Activated CD8-positive, alpha-beta memory T cell treated with anti-CD3 and anti-CD28 coated beads, Interleukin-2, amount 50 U/mL, for 48 hours (primary cell): ENCODE measurements around the gene IER5.
A peak's percentile ranks its signal among the peaks of the same experiment; 100 is the strongest.
"Not testable (repeated sequence)": the region's sequence is repeated elsewhere in the genome, so short reads cannot be mapped to it uniquely, and the experiment has no call there.

Experiments
- DNase-seq: peaks from one replicate; pipeline ENCODE4 v3.0.0-alpha.2; 2020

The IER5 gene

DNA sequence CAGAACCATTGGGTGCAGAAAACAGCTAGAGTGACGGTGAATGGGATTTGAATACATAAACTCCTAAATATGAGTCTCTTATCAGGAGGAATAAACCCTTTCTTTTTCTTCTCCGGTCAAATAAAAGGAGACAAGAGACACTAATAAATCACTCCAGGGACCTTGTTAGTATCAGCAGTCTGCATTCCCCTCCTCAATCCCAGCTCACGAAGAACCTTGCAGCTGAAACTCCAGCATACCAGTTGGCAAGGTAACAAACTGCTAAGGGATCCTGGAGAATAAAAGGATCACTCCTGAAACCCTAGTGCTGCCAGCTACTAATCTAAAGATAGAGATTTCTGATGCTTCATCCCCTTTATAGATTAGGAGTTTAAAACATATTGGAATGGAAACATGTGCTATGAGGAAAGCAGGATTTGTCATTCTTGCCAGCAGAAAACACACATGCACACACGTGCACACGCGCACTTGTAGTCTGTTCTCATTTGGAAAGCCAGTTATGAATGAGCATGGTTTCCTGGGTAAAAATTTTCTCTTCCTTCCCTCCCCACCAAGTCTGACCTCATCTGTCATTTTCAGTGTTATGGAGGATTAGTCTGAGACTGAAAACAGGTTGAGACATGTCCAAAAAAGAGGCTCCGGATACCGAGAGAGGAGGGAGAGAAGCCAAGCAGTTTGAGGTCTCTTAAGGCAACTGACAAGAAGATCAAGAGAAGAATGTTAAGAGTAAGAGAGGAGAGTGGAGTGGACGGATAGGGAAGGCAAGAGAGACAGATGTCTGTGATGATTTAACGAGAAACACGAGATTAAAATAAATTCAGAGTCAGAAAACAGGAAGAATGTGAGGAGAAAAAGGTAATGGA, 10.9 kb downstream of the IER5 start:
- no peak for DNase-seq

DNA sequence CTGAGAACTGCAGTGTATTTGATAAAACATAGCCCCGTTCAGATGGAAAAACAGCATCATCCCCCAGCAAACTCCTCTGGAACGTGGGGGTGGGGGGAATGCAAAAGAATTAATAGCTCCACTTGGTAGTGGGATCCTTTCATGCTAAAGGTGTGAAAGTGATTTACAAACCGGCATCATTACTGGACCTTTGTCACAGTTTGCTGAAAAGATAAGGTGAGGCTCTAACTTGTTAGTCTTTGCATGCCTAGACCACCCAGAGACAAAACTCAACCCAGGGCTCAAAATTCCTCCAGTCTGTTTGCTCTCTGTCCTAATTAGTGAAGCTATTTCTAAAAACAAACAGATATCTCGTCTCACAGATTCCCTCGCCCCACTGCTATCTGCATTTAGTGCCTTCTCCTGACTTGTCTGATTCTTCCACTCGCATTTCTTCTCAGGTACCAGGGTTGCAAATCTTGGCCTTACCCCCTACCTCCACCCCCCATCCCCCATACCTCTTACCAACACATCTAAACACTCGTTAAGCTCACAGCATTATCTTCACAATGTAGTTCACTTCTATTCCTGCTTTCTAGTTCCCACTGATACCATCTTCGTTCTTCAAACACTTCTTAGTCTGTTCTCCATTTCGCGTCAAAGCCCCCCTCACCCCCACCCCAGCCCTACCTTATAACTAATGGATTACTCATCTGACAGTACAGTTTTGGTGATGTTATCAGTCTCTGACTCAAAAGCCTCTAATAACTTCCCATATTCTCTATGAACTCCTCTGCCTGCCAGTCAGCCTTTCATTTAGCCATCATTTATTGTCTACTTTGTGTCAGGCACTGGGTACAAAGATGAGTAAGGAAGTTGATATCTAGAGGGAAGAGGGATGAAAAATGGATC, 11.8 kb downstream of the IER5 start:
- DNase-seq = no peak

DNA sequence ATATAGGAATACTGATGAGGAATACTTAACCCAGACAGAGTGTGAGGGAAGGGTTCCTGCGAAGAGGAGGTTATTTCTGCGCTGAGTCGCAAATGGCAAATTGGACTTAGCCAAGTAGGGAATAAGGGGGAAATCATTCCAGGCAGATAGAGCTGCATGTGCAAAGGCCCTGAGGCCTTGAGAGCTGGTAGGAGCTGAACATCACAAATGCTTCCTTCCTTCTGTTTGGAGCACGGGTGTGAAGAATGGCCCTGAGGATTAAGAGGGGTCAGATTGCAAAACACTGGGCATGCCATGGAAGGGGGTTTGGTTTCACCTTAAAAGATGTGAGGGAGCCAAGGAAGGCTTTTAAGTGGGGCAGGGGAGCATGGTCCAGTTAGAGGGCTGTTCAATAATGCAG, 12.4 kb downstream of the IER5 start:
- no peak for DNase-seq

DNA sequence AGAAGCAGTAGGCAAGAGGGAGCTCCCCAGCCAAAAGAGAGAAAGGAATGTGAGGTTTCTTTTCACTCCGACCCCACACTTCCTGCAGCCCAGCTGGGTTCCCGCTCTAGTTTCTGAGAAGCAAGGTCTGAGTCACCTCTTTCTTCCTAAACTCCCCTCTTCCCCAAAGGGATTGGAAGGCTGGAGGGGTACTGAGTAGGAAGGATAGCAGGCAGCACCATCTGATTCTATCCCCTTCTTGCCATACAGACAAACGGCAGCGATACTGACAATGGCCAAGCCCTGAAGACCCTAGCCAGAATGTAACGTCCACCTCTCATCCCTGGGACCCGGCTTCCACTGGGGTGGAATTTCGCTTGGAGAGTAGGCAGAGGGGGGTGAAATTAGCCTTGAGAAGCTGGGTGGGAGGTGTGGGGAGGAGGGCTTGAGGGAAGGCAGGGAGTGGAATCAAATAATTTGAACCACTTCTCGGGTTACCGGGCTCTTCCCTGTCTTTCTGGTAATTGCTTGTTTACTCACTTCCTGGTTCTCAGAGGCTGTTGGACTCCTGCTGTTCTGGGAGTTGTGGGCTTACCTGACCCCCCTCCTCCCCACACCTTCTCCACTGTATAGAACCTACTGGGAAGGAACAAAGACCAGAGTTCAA, 13.2 kb downstream of the IER5 start:
- no peak for DNase-seq

DNA sequence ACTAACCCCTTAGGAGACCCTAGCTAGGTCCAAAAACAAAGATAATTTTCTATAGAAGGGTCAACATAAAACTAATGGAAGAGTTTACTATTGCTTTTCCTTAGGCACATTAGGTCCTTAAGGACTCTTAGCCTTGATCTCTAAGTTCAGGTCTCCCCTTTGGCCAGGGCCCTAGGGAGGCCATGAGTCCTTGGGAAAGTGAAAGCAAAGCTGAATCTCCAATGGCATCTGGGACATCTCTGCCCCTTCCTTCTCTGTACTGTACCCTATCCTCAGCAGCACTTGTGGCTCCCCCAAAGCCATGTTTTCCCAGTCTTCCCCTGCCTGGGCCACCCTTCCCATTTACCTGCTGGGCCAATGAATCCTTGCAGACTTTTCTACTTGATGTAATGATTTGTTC, 14.3 kb downstream of the IER5 start:
- no peak for DNase-seq

DNA sequence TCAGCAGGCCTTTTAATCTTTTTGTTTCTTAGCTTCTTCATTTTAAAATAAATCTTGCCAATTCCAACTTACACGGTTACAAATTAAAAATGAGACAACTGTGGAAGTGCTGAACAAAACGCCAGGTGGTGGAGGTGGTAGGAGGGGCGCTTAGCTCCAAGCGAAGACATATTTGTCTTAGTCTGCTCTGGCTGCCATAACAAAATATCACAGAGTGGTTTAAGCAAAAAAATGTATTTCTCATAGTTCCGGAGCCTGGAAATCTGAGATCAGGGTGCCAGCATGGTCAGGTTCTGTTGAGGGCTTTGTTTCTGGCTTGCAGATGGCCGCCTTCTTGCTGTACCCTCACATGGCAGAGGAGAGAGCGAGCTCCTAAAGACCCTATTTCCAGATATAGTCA, 14.9 kb downstream of the IER5 start:
- no peak for DNase-seq

DNA sequence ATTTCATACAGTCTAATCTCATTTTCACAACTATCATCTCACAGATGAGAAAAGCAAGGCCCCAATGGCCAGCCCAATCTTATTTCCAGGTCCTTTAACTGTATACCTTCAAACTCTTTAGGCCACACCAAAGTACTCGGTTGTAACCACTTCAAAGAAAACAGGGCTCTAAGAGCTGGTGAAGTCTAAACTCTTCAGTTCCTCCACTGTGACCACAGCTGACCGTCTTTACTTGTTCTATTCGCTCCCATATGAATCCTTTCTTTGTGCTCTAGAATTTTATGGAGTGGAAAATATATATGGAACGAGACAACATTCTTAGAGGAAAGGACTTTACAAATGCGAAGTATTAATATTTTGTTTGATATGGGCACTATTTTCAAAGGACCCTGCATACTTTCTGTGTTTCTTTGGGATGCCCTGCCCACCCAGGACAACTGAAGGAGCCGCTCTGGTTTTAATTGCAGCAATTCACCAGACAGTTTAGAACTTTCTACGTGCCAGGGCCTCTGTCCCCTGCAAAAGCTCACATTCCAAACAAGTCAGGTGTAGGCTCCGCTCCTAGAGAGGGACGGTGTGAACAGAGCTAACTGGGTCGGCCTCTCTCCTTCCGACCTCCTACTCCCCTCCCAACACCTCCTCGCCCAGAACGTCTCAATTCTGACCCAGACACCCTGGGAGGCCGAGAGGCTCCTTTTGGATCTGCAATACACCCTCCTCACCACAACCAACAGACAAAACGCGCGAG, 15.7 kb downstream of the IER5 start:
- no peak for DNase-seq

DNA sequence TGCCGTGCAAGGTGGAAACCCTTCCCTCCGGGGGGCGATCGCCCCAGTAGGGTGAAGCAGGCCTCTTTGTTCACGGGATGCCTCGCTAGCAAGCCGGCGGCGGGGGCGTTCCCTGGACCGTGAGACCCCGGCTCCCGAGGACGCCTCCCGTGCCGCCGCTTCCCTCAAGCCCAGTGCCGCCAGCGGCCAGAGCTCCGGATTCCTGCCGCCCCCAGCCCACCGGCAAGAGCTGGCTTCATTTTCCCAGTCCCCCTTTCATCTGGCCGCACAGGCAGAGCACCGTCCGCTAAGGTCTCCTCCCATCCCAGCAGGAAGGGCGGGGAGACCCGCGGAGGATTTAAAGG, 16.3 kb downstream of the IER5 start:
- DNase-seq = peak; percentile 75

DNA sequence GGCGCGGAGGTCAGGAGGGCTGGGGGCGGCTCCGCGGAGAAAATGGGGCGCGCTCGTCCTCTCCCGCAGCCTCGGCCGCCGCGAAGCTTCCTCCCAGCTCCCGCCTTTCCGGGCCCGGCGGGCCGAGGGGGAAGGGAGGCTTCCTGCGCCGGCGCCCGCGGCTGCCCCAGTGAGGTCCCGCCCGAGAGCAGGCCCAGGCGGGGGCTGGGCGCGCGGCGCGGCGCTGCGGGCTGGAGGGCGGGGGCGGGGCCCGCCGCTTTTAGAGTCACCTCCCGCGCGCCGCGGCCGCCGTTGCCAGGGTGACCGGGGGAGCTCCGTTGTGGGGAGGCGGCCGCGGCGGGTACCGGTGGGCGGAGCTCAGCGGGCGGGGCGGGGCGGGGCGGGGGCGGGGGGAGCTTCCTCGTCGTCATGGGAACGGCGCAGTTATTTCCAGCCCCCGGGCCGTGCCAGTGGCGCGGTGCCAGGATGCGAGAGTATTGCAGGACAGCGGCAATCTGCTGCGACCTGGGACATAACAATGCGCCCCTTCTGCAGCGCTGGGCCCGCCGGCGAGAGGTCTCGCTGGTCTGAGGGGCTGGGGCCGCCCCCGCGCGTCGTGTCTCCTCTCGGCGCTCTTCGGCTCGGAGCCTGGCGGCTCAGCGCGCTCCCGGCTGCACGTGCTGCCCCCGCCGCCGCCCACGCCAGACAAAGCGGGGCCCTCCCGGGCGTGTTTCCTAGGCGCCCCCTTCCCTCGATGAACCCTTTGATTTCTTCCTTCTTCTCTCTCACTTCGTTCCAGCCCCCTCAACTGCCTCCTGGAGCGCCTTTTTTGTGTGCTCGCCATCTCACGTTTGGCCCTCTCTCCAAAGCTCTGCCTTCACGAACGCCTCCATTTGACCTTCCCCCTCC, 16.9 kb downstream of the IER5 start:
- DNase-seq = peak; percentile 94

DNA sequence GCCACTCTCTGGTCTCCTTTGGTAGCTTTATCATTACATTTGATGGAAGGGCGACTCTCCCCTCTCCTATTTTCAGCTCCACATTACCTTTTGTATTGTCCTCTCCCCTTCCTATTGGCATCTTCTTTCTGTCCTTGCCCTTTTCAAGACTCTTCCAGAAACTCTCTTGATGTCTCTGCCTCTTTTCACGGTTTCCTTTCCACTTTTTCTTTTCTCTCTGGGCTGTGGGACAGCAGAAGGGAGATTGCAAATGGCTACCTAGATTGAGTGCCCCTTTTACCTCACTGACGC, 17.5 kb downstream of the IER5 start:
- no peak for DNase-seq

DNA sequence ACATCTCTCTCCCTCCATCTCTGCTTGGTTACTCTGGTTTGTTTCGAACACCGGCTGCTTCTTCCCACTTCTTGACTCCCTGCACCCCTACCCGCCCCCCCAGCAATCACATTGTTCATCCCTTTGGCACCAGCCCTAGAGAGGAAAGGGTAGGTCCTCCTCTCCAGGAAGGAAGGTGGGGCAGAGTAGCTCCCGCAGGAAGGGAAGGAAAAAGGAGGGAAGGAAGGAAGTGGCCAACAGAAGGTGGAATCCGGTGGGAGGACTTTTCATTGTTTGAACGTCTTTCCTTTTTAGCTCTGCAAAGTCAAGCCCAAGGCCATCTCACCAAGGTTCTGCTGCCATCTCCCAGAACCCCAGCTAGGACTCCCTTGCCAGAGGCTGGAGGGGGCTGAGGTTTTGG, 18.0 kb downstream of the IER5 start:
- no peak for DNase-seq

DNA sequence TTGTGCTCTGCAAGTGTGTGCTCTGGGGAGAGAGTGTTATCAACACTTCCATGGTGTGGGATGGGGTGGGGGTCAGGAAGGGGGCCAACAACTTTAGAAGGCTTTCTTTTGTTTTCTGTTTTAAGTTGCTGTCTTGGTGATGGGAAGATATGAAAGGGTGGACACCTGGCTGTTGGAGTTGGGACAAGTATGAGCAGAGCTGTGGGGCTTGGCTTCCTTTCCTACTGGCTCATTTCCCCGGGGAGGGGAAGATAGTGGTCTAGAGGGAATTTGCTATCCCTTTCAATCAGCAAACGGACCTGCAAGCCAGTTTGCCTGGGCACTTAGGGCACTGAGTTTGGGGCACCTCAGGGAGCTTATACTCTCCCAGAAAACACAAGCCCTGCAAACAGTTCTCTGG, 19.2 kb downstream of the IER5 start:
- DNase-seq = no peak

DNA sequence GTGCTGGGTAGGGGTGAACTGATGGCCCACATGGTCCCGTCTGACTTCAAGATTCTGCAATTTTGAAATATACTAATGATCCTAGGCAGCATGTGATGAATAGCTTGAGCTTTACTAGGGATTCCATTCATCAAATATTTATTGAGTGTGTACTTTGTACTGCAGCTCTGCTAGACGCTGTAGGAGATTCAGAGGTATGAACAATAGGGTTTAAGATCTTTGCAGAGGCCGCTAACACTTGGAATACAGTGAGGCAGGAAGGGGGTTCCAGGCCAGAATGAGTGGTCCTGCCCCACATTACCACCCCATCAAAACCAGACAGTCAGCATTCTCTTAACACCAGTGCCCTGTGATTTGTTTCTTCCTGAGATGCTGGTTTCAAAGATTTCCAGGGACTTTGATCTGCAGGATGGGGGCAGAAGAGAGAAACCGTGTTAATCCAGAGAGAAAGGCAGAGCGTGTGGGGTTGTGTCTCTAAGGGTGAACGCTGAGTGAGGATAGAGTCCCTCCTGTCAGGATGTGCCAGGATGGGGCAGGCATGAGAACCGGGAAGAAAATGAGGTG, 19.9 kb downstream of the IER5 start:
- DNase-seq = no peak

DNA sequence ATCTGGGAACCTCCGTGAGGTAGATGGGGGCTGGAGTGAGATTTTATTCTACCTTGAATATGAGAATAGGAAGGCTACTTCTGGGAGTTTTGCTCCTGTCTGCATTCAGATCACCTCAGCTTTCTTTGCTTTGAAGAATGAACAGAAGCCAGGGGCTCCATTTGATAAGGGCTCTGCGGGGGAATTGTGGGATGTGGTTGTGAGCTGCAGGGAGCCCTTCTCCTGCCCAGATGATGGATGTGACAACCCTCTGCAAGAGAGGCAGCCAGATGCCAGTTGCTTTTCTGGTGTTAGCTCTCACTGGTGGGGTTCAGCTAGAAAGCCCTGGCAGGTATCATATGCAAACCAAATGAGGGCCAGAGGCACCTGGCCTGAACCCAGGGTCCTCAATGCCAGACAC, 21.5 kb downstream of the IER5 start:
- DNase-seq = no peak

DNA sequence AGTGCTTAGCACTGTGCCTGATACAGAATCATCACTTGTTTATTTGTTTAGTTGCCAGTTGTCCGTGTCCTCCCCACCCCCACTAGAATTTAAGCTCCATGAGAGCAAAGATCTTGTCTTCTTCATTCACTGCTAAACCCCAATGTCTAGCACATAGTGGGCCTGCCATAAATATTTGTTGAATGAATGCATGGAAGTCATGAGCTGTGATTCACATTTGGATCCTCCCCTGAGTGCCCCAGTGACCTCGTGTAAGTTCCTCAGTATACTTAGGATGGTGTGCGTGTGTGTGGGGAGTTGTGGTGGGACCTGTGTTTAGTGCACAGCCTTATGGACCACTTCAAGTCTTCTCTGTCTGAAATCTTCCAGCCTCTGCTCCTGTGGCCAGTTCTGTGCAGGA, 23.1 kb downstream of the IER5 start:
- no peak for DNase-seq

DNA sequence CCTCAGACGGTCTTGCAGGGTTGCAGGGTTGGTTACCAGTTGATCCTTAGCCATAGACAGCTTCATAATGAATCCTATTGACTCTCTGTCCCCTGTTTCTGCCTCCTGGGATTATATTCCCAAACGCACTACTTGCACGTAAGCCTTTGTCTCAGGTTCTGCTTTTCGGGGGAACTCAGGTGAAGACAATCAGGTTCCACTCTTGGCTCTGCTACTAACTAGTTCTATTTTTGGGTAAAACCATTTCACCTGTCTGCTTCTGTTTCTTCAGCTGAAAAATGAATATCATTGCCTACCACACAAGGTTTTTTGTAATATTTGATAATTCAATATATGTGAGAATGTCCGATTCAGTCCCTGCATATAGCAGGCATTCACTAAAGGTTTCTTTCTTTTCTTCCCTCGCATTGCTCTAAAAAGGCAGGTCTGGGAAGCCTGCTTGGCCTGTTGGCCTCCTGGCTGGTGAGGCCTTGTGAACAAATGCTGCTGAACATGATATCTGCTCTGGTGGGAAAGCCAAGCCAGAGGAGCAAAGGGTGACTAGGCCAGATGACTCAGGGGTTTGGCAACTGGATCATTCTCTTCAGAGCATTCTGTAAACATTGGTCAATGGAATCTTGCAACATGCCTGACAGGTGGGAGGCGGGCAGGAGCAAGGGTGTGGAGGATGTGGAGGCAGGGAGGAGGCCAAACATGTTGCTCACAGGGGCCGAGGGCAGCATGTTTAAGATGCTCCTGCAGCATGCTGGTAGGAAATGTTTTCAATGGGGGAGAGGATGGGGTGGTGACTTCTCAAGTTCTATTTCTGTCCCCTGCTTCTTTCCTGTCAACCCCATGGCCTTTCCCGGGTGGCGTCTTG, 23.8 kb downstream of the IER5 start:
- DNase-seq = no peak

DNA sequence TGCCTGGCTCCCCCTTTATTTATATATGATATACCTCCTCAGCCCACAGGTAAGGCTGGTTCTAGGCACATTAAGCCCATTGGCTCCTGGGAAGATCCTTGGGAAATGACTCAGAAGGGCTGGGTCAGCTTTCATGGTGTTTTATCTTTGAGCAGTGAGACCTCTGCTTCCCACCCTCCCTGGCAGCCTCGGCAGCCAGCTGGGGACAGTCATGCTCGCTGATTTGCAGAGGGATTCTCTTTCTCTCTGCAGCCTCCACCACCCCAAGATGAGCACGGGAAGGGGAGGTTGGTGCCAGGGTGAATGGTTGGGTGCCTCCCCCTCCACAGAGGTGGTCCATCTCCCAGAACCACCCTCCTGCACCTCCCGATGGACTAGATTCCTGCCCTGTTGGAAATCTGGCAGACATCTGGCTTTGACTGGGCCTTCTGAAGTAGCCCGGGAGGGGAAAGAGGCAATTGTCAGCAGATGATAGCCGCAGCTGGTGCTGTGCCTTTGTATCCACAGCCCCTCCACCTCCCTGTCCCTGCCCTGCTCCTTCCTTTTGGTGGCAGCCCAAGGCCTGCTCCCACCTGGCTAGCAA, 24.6 kb downstream of the IER5 start:
- DNase-seq = no peak

DNA sequence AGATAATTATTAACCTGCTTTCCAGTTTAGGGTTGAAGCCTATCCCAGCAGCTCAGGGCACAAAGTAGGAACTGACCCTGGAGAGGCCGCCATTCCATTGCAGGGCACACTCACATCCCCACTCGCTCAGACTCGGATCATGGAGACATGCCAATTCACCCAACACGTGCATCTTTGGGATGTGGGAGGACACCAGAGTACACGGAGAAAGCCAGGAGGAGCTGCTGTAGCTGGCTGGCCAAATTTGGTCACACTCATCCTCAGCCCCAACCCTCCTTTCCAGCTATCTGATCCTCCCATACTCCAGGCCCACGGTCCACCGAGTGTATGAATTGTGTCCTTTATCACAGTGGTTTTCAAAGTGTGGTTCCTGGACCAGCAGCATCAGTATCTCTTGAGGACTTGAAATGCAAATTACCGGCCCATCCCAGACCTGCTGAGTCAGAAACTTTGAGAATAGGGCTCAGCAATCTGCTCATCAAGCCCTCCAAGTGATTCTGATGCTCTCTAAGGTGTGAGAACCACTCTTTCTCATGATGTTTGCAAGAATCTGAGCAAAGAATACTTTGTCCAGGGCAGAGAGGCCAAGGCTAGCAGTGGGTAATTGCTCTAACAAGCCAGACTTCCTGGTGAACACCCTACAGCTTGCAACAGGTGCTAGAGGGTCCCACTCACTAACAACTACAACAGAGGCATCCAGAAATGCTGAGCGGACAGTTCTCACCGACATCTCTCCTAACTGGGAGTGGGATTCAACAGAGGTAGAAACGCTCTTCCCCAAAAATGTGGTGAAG, 26.3 kb downstream of the IER5 start:
- no peak for DNase-seq

DNA sequence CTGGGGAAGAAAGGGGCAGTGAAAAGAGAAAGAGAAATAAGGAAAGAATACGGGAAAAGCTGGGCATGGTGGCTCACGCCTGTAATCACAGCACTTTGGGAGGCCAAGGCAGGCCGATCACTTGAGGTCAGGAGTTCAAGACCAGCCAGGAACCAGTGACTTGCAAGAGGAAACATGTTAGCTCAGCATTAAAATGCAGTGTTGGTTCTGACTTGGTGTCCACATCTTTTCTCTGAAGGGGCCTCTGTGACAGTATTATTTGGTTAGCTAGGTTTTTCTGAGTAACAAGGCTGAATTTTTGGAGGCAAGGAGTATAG, 26.8 kb downstream of the IER5 start:
- DNase-seq = no peak

DNA sequence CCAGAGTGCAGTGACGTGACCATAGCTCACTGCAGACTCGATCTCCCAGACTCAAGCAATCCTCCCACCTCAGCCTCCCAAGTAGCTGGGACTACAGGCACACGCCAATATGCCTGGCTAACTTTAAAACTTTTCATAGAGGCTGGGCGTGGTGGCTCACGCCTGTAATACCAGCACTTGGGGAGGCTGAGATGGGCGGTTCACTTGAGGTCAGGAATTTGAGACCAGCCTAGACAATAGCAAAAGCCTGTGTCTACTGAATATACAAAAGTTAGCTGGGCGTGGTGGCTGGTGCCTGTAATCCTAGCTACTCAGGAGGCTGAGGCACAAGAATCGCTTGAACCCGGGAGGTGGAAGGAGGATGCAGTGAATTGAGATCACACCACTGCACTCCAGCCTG, 27.5 kb downstream of the IER5 start:
- not testable (repeated sequence) for DNase-seq
